PC-9 (cell line): ENCODE data around the gene ZNF24. TPM values are rescaled to one million over a fixed set of nuclear protein-coding genes. Genes with fewer than 3 reads are reported as not detected.

Source experiments
- BruUV-seq: library from RNA; stranded (reverse); fragments of 400-500 nt; replicated peaks from 2 replicates; lab custom pipeline; 2021; lab: Mats Ljungman, UMichigan
- CTCF ChIA-PET: fragments of 300-600 bp; sonication (Branson Sonifier 250); formaldehyde crosslinking; loops from one replicate; lab custom pipeline; 2022; ENCODE audit warnings: antibody characterized with exemption; lab: Charles Lee
- POLR2A ChIA-PET: fragments of 300-600 bp; sonication (Branson Sonifier 250); formaldehyde crosslinking; loops from one replicate; lab custom pipeline; 2022; ENCODE audit warnings: antibody characterized with exemption; ENCODE audit not compliant: unreplicated experiment; lab: Charles Lee
- DNase-seq, 2 experiments: peaks; one replicate each; pipeline versions ENCODE4 v3.0.0 to v3.0.0-alpha.2; 2015 to 2022; ENCODE audit warnings: mixed read lengths in 1 of 2
- H2AFZ ChIP-seq: fragments of 200-600 bp; sonication (generic); 2 replicates; pipeline ENCODE4 v1.8.1; 2017; ENCODE audit warnings: antibody characterized with exemption
- H3F3A ChIP-seq: fragments of 200-600 bp; sonication (generic); 2 replicates; pipeline ENCODE4 v1.8.1; 2017; ENCODE audit warnings: antibody characterized with exemption, mild to moderate bottlenecking, low read depth; ENCODE audit not compliant: insufficient read depth
- H3K27ac ChIP-seq: fragments of 200-600 bp; sonication (generic); 2 replicates; pipeline ENCODE4 v1.6.1; 2016; ENCODE audit warnings: mixed run types
- H3K27me3 ChIP-seq: fragments of 200-600 bp; sonication (generic); 2 replicates; pipeline ENCODE4 v1.6.1; 2016; ENCODE audit warnings: low read depth, mixed run types; ENCODE audit not compliant: insufficient read depth
- H3K36me3 ChIP-seq: fragments of 200-600 bp; sonication (generic); 2 replicates; pipeline ENCODE4 v1.6.1; 2016; ENCODE audit warnings: low read depth, mixed run types
- H3K4me1 ChIP-seq: fragments of 200-600 bp; sonication (generic); replicated peaks from 2 replicates; pipeline ENCODE4 v1.6.1; 2016; ENCODE audit warnings: mixed run types; ENCODE audit not compliant: insufficient read depth
- H3K4me2 ChIP-seq: fragments of 200-600 bp; sonication (generic); 2 replicates; pipeline ENCODE4 v1.6.1; 2017; ENCODE audit warnings: mixed run types
- H3K4me3 ChIP-seq: fragments of 200-600 bp; sonication (generic); 2 replicates; pipeline ENCODE4 v1.6.1; 2016; ENCODE audit warnings: mixed run types
- H3K79me2 ChIP-seq: fragments of 200-600 bp; sonication (generic); 2 replicates; pipeline ENCODE4 v1.6.1; 2017; ENCODE audit warnings: low read depth, mixed run types
- H3K9me2 ChIP-seq: fragments of 200-600 bp; sonication (generic); 2 replicates; pipeline ENCODE4 v1.8.1; 2017; ENCODE audit warnings: mild to moderate bottlenecking; ENCODE audit not compliant: insufficient read depth
- H3K9me3 ChIP-seq: fragments of 200-600 bp; sonication (generic); 2 replicates; pipeline ENCODE4 v1.8.1; 2016; ENCODE audit warnings: low read depth; ENCODE audit not compliant: insufficient read depth
- H4K20me1 ChIP-seq: fragments of 200-600 bp; sonication (generic); 2 replicates; pipeline ENCODE4 v1.8.1; 2017; ENCODE audit not compliant: insufficient read depth
- EZH2 ChIP-seq: fragments of 200-600 bp; sonication (generic); IDR thresholded peaks from 2 replicates; pipeline ENCODE4 v1.8.0; 2017; ENCODE audit warnings: antibody characterized with exemption, low read depth
- intact Hi-C: fragments of 100-400 bp; cut with micrococcal nuclease; formaldehyde crosslinking; loops from one replicate; pipeline ENCODE4 v1.10.0; 2022; ENCODE audit not compliant: unreplicated experiment
- total RNA-seq: library from RNA; stranded (reverse); gene quantifications from 2 replicates; pipeline ENCODE4 v1.2.3, GENCODE V29; 2021
- TF ChIP-seq, protein P1 (sequence below): fragments of 200-600 bp; sonication (generic); conservative IDR thresholded peaks from 2 replicates; pipeline ENCODE4 v1.6.1; 2017; ENCODE audit warnings: mixed run types, antibody characterized with exemption, mild to moderate bottlenecking, moderate library complexity

The ZNF24 gene
- total RNA-seq, 1 experiment from 2014 or later, result 33.9 TPM

DNA sequence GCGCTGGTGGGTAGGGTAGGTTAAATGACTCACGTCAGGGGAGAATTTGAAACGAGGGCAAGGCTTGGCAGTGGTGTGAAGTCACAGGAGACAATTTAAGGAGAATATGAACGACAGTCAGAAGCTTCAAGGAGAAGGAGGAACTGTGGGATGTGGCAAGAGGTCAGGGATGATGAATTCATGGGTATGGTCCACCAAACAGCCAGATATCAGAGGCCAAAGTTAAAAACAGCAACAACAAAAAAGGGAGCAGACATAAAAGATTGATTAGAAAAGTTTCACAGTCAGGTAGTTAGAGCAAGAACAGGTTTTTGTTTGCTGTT, 34.3 kb upstream of the ZNF24 start:
- POLR2A ChIA-PET, result no interaction called here
- no peak overlapping the region for H3K4me2 ChIP-seq
- no peaks in the 10 kb centered on the region for H3K9me2 ChIP-seq
- H3K36me3 ChIP-seq, result no peaks in the 10 kb centered on the region
- H3K27me3 ChIP-seq, result no peaks in the 10 kb centered on the region
- H3K4me1 ChIP-seq, result no peaks in the 10 kb centered on the region
- H3K4me3 ChIP-seq, result no peak overlapping the region
- CTCF ChIA-PET, result no interaction called here
- no peak for DNase-seq
- intact Hi-C loops, result no loop called here
- no TSS peak for BruUV-seq
- H3K79me2 ChIP-seq, result no peaks in the 10 kb centered on the region
- no peaks in the 10 kb centered on the region for H3K9me3 ChIP-seq
- no peaks in the 10 kb centered on the region for H3F3A ChIP-seq
- no peaks in the 10 kb centered on the region for H4K20me1 ChIP-seq
- no peak overlapping the region for H3K27ac ChIP-seq
- no peak overlapping the region for H2AFZ ChIP-seq
- TF ChIP-seq, protein P1, sequence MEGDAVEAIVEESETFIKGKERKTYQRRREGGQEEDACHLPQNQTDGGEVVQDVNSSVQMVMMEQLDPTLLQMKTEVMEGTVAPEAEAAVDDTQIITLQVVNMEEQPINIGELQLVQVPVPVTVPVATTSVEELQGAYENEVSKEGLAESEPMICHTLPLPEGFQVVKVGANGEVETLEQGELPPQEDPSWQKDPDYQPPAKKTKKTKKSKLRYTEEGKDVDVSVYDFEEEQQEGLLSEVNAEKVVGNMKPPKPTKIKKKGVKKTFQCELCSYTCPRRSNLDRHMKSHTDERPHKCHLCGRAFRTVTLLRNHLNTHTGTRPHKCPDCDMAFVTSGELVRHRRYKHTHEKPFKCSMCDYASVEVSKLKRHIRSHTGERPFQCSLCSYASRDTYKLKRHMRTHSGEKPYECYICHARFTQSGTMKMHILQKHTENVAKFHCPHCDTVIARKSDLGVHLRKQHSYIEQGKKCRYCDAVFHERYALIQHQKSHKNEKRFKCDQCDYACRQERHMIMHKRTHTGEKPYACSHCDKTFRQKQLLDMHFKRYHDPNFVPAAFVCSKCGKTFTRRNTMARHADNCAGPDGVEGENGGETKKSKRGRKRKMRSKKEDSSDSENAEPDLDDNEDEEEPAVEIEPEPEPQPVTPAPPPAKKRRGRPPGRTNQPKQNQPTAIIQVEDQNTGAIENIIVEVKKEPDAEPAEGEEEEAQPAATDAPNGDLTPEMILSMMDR, result no peak
- TF ChIP-seq EZH2, result no peak

DNA sequence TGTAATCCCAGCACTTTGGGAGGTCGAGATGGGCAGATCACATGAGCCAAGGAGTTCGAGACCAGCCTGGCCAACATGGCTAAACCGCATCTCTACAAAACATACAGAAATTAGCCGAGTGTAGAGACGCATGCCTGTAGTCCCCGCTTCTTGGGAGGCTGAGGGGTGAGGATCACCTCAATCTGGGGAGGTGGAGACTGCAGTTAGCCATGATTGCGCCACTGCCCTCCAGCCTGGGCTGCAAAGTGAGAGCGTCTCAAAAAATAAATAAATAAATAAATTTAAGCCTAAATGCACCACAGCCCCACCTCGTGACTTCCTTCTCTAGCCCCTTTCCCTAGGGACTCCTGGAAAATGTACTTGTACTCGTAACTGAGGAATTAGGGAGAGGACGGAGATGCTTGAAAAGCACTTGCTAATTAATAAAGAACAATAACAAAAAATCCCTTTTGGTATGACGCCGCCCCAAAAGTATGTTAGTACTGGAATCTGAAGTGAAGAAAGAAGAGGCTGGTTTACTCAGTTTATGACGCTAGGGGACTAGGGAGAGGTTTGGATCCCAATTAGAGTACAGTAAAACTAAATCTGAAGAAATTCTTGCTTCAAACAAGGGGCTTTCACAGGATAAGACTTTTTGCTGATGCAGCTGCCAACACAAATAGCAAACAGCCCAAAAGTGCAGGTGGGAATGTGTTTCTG, 33.8 kb upstream of the ZNF24 start:
- H3K27ac ChIP-seq, result no peak overlapping the region
- no peaks in the 10 kb centered on the region for H3K79me2 ChIP-seq
- no peaks in the 10 kb centered on the region for H3K27me3 ChIP-seq
- POLR2A ChIA-PET, result no interaction called here
- H3K36me3 ChIP-seq, result no peaks in the 10 kb centered on the region
- H2AFZ ChIP-seq, result no peak overlapping the region
- no peak overlapping the region for H3K4me3 ChIP-seq
- H4K20me1 ChIP-seq, result no peaks in the 10 kb centered on the region
- no peak for TF ChIP-seq EZH2
- TF ChIP-seq, protein P1, result no peak
- intact Hi-C loops, result no loop called here
- H3K9me2 ChIP-seq, result no peaks in the 10 kb centered on the region
- H3K4me2 ChIP-seq, result peak overlapping the region; percentile 65; the same call in 1 of the 2 replicates
- H3F3A ChIP-seq, result no peaks in the 10 kb centered on the region
- H3K9me3 ChIP-seq, result no peaks in the 10 kb centered on the region
- CTCF ChIA-PET, result no interaction called here
- DNase-seq, result no peak
- no TSS peak for BruUV-seq
- H3K4me1 ChIP-seq, result no peaks in the 10 kb centered on the region

DNA sequence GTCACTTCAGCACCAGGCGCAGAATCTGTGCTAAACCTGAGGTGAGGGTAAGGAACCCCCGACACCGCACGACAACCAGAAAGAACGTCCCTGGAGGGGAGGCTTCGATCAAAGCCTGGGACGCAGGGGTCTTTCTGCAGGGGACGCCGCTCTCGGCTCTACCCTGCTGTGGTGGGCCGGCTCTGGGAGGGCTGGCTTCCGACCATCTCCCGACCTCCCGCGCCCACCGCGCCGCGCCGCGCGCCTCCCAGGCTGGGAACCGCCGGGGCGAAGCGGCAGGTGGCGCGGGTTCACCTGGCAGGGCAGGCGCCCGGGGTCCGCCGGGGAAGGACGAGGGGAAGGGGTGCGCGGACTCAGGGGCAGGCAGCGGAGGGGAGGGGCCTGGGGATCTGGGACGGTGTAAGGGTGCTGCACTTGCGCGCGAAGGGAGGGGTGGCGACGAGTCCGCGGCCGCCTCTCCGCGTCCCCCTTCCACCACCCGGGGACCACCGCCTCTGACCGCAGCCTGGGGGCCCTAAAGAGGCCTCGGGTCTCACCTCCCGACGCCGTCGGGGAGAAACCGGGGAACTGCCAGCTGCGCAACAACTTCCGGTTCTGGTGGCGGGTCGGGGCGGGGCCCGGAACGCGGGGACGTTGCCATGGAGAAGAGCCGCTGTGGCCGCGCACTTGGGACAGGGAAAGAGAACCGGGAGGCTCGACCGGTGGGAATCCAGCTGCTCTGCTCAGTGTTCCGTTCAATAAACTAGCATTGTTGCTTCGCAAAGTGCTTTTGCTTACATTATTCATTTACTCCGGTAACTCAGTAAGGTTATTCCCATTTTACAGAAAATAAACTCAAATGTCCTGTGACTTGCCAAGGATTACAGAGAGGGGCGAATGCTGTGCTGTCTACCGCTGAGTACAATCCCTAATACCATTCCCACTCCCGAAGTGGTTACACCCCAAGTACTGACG, 32.8 kb upstream of the ZNF24 start, which contains the start of gene ZNF396:
Gene ZNF396, minus strand, starts transcription at position 596 of the 954 bp plus-strand sequence. CDS start 3,045 bp downstream, outside the sequence.
- TF ChIP-seq EZH2, result no peak
- TF ChIP-seq, protein P1, result no peak
- Histone ChIP-seq H3K27me3 (no peaks in the 10 kb centered on the region), H3K4me1 (no peaks in the 10 kb centered on the region), H2AFZ (peak within 1 kb of the TSS; percentile 88), H3K9me3 (no peaks in the 10 kb centered on the region), H3K4me2 (peak within 1 kb of the TSS; percentile 65), H3K4me3 (peak within 1 kb of the TSS; percentile 64), H3K36me3 (no peaks in the 10 kb centered on the region), H3K27ac (no peak within 1 kb of the TSS), H4K20me1 (no peaks in the 10 kb centered on the region), H3K9me2 (no peaks in the 10 kb centered on the region), H3K79me2 (no peaks in the 10 kb centered on the region), H3F3A (no peaks in the 10 kb centered on the region)
- intact Hi-C loops, result no loop called here
- CTCF ChIA-PET, result no interaction called here
- POLR2A ChIA-PET, result no interaction called here
- no TSS peak for BruUV-seq
- DNase-seq, result peak in 1 of 2 experiments; percentile 64
